NAMALWA (cell line): Measurements from ENCODE around the gene NFATC2.

Experiments
- DNase-seq: peaks from one replicate; pipeline ENCODE4 v3.0.0-alpha.2; 2015; ENCODE audit warnings: low spot score

Gene NFATC2

DNA sequence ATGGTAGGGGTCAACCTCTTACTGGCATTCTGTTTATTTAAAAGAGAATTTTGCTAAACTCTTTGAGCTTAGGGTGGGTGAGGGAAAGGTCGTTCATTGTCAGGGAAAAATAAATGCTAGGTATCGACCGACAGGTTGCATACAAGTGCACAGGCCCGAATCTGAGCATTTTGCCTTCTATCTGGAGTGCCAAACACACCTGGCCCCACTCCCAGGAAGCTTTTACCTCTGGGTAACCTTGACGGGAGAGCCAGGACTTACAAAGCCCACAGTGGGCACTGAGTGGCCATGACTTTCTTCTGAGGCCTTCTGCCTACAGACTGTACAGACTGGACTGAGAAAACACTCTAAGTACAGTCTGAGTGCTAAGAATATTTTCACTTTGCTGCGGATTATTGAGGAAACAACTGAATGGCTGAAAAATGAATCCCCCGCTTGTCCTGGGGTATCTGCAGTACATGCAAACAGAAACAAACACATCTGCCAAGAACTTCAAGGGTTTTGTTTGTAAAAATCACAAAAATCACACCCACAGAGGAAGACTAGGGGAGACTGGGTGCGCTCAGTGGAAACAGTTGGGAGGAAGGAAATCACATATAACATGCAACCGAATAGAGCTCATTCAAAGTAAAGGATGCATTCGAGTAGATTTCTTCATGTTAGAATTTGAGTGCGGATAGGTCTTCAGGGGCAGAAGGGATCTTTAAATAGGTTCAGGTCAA is 152.8 kb downstream of the NFATC2 start:
- no peak for DNase-seq

DNA sequence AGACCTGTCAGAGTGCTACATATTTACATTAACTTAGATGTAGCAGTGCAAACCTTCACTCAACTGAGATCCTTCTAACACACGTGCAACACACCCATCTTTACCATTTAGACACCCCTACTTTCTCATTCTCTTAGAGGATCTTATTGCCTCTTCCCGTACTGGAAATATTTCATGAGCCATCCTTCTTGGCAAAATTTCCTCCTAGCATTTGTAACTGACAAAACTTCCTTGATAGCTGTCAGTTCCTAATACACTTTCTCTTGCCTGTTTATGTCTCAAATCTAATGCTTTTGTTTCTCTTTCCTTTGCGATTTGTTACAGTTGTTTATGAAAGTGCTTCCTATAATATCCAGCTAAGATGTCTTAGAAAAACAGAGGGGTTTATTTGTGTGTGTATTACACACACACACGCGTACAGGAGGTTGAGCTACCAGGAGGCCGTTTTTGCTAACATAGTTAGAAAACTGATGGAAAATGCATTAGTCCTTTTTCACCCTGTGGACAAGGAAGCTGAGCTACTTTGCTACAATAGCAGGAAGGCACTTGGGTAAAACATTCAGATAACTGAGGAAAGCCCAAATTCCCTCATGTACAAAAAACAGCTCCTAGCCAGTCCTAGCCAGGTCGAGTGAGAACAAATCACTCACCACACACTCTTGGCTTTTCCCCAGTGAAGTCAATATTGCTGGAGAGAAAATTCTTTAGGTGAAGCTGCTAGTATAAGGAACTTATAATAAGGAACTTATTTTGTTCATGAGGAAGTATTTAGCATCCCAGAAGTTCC is 153.6 kb downstream of the NFATC2 start:
- DNase-seq = no peak

- DNase-seq = no peak
These were observed 154.3 kb downstream of the NFATC2 start for GRCh38 chr20:51388227-51388626.

DNA sequence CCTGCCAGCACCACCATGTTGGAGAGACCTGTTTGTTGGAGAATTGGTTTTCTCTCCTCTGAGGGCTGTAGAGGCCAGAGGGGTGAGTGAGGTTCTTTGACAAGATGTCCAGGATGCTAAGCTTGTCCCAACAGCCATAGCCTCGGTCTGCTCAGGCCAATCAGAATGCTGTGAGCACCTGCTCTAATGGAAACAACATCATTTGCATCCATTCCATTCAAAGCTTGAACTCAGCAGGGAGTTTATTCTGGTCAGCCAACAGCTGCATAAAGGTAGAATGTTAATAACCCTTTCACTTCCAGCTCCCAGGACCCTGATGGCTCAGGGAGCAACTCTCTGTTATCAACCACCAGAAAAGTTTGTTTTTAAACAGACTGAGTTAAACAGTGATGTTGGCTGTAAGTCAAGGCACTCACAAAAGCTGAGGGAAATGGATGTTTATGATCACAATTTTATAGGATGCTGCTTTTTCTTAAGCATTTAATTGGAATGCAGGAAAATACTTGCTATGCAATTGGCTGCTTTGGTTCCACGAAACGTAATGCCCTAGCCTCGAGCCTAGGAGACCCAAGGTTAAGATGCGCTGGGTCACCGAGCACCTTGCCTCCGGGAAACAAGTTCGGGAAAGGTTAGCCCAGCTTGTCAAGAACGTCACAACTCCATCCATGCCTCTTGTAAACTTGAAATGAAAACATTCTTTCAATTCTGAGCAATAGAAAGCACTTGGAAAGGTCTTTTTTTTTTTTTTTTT is 155.2 kb downstream of the NFATC2 start:
- no peak for DNase-seq

DNA sequence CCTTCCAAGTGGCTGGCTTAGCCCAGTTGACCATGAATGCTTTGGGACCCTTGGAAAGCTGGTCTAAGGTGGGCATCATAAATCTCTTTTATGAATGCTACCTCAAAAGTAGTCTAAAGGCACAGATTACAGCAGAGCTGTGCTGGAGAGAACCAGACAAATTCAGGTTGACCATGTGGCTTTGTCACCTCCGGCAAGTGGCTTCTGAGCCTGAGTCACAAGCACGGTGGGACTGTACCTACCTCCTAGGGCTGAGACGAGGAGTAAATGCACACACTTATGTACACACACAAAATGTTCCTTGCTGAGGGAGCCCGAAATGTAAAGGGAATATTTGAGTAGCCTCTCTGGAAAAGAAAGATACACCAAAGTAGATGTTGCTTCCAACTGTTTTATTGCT is 155.9 kb downstream of the NFATC2 start:
- no peak for DNase-seq

DNA sequence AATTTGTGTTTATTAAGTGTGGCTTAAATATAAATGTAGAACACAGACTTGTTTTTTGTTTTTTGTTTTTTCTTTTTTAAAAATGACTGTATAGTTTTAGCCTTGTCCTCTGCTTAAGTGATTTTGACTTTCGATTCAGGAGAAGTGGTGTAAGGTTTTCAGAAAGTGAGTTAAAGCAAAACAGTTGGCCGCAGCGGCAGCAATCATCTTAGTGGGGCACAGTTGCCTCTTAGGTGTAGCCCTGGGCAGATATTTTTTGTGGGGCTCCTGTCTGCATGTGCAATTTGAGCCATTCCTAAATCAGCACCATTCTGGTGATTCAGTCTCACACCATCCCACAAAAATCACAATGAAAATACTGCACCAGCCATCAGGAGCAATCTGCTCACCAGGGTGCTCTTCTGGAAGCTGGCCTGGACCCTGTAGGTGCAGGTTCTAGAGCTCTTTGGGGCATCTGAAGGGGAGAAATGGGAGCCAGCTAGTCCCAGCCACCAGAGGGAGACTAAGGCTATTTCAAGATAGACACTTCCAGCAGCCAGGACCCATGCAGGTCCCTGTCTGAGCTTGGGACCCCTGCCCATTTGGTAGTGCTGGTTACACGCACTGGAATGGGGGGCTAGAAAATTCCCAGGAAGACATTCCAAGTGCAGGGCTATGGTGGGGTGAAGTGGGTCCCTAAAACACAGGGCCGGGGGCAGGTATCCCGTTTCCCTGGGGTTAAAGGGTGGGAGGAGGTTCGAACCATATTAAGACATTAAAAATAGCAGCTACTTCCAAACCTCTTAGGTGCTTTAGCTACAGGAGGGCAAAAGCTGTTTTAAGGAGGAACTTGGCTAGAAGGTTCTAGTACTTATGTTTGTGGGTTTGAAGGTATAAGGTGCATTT is 156.6 kb downstream of the NFATC2 start:
- DNase-seq = peak; percentile 50

DNA sequence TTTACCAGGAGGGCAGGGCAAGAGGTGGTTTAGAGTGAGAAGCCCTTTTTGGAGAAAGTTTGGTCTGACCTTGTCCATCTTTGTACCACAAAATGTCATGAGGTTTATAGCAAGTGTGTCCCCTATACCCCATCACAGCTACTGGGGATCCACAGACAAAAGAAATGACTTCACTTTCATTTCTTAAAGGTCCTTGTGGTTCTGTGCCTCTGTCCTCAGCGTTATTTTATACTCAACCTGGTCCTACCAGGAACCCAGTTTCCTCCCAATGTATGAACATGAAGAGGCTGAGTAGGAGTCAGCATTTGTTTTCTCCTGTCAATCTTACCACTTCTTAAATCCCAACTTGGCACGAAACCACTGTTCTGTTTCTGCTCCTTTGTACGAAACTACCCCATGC is 157.6 kb downstream of the NFATC2 start:
- DNase-seq = no peak

GRCh38 chr20:51383891-51384510 is 158.5 kb downstream of the NFATC2 start:
- no peak for DNase-seq

DNA sequence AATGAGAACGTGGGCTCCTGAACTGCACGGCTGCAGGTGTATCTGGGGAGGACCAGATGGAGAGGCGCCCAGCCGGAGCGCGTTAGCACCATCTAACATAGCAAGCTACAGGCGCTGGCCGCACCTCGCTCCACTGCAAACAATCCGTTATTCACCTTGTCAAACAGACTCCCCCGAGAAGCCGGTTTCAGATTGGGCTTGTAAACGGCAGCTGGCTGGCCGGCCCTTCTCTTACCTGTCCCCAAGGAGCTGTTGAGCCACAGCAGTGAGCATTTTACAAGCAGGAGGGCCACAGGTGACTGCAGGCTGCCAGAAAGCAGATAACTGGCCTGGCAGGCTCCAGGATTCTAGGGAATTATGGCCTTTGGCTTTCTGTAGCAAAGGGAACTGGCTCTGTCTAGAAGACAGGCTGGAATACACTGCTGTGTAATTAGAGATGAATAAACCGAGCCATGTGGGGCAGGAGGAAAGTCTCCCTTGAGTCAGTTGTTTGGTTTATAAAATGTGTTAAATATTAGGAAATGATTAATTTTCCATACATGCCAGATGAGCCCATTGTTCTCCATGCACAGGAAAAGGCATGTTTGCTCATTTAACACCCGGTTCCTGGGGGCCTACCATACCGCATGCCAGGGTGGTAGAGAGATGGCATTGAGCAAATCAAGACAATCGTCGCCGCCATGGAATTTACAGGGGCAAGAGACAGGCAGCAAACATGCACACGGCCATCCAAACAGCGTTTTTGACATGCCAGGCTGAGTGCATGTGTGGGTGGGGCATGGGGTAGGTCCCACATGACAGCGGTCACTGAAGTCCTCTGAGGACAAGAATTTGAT is 159.3 kb downstream of the NFATC2 start:
- no peak for DNase-seq

DNA sequence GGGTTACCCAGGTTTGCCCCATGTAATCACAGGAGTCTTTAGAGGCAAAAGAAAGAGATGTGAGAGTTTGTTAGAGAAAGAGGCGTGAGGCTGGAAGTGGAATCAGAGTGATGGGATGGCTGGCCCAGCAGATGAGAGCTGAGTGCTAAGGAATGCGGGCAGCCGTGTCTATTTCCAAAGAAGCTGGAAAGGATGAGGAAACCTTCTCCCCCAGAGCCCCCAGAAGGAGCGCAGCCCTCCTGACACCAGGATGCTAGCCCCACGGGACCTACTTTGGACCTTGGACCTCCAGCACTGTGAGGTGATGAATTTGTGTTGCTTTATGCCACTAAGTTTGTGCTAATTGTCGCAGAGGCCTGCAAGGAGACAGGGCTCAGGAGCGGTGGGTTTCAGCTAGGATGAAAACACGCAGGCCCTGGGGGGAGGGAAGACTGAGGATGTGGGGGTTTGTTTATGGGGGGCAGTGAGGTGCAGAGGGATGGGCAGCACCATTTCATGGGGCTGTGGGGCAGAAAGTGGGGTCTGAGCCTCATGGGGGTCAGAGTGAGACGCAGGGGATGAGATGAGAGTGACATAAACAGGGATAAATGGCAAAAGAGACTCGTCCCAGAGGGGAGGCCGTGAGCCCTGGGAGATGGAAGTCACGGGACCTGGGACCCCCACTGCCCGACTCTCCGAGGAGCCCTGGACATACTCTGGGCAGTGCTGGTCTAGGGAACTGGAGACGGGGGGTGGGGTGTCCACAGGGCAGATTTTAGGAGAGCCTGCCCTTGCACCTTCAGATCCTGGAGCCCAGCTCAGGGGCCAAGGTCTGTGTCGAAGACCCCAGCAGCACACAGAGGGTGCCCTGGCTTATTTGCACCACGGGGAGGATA is 160.2 kb downstream of the NFATC2 start:
- no peak for DNase-seq

- no peak for DNase-seq
These were observed 161.0 kb downstream of the NFATC2 start for GRCh38 chr20:51381557-51381956.

DNA sequence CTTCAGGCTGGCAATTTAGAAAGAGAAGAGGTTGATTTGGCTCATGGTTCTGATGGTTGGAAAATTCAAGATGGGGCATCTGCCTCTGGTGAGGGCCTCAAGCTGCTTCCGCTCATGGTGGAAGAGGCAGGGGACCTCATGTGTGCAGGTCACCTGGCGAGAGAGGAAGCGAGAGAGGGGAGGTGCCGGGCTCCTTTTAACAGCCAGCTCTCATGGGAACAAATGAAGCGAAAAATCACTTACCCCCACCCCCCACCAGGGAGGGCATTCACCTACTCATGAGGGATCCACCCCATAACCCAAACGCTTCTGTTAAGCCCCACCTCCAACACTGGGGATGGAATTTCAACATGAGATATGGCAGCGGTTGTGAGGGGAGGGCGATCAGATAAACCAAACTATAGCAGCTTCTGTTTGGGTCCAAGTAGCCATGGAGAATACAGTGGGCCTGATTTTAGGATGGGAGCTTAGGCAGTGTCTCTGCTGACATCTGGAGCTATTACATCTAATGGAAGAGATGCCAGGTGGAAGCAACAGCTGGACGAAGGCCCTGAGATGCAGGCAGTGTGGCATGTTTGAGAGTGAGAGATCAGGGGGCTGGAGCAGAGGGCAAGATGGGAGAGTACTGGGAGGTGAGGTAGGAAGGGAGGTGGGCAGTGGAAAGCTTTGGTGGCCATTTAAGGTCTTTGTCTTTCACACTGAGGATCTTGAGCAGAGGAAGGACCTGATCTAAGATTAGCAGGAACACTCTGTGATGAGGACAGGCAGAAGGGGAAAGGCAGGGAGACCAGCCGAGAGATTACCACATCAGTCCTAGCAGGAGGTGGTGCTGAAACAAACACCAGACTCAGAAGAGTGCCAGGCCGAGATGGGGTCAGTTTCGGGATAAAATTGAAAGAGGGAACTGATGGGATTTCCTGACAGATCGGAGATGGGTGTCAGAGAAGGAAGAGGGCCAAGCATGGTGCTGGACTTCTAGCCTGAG is 161.8 kb downstream of the NFATC2 start:
- DNase-seq = peak; percentile 54

DNA sequence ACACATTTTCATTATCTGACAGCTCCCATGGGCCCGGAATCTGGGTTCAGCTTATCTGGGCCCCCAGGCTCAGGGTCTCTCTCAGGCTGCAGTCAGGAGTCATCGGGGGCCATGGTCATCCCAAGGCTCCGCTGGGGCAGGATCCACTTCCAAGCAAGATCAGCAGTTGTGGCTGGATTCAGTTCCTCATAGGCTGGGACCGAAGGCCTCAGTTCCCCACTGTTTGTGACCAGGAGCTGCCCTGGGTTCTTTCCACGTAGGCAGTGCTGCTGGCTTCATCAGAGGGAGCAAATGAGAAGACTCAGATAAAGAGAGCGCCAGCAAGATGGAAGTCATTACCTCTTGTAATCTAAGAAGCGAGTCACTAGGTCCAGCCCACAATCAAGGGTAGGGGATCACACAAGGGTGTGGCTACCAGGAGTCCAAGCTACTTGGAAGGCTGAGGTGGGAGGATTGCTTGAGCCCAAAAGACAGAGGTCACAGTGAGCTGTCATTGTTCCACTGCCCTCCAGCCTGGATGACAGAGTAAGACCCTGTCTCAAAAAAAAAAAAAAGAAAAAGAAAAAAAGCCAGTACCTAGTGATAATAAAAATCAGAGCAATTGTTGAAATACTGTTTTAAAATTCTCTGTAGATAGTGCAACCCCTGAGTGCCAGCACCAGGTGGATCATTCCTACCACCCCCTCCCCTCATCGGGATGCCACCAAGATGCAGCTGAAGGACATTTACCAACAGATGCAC is 162.7 kb downstream of the NFATC2 start:
- no peak for DNase-seq

- no peak for DNase-seq
These were observed 164.2 kb downstream of the NFATC2 start for GRCh38 chr20:51378171-51378928.

DNA sequence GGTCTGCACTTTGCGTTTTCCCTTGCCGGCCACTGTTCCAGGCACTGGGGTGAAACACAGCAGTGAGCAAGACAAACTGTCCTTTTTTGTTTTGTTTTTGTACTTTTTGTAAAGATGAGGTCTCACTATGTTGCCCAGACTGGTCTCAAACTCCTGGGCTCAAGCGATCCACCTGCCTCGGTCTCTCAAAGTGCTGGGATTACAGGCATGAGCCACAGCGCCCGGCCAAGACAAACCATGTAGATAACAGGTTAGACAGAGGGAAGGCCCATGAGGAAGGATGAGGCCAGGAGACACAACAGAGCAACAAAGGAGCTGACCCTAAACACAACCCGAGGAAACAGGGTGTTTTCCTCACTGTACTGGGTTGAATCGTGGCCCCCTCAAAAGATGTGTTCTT is 165.4 kb downstream of the NFATC2 start:
- no peak for DNase-seq

- no peak for DNase-seq
These were observed 166.4 kb downstream of the NFATC2 start for GRCh38 chr20:51376111-51376510.

DNA sequence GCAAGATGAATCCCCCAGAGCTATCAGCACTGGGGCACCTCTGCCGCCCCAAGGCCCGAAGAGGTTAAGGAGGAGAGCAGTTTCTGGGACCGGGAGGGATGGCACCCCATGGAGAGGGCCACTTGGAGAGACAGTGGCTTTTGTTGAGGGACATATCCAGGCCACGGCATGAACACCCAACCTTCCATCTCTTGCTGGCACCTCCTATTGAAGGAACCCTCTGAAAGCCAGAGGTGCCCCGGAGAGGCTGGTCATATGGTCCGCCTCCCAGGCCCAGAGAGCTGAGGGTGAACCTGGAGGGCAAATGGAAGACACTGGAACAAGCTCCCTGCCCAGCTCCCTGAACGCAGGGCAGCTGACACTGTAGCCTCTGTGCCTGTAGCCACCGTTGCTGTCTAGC is 167.0 kb downstream of the NFATC2 start:
- no peak for DNase-seq
